Rectal smooth muscle tissue (tissue), 1 donor: ENCODE results near the gene SLC38A6.
"Not testable (repeated sequence)": the region's sequence is repeated elsewhere in the genome, so short reads cannot be mapped to it uniquely, and the experiment has no call there.

ENCODE experiments used
- H3K27ac ChIP-seq: one replicate; pipeline ENCODE4 v1.7.0; 2013; ENCODE audit warnings: low read depth, low read length, inconsistent platforms
- H3K27me3 ChIP-seq: one replicate; pipeline ENCODE4 v1.7.0; 2013; ENCODE audit warnings: low read length; ENCODE audit not compliant: control insufficient read depth, insufficient read depth
- H3K36me3 ChIP-seq: one replicate; pipeline ENCODE4 v1.7.0; 2013; ENCODE audit warnings: low read length; ENCODE audit not compliant: control insufficient read depth, insufficient read depth
- H3K4me1 ChIP-seq: one replicate; pipeline ENCODE4 v1.7.0; 2013; ENCODE audit warnings: low read length; ENCODE audit not compliant: control insufficient read depth, insufficient read depth
- H3K4me3 ChIP-seq: one replicate; pipeline ENCODE4 v1.7.0; 2013; ENCODE audit warnings: low read length
- H3K9ac ChIP-seq: one replicate; pipeline ENCODE4 v1.7.0; 2013; ENCODE audit warnings: low read length

SLC38A6 gene

DNA sequence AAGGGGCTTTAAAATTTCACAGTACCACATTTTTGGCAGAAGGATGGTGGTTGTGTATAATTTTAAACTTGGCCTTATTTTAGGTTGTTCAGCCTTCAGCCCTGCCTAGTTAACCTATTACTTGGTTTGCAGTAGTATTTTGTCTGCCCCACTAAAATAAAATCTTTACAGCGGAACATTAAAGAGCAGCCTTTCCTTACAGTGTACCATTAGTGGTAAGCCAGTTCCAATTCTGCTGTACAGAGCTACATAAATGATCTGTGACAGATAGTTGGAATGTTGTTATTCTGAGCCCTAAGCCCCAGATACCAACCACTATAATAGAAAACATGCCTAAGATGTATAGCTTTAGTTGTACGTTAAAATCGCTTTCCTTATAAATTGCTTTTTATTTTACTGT, 56.2 kb downstream of the SLC38A6 start:
- H3K27ac ChIP-seq = no peak overlapping the region
- no peaks in the 10 kb centered on the region for H3K36me3 ChIP-seq
- H3K27me3 ChIP-seq = no peaks in the 10 kb centered on the region
- H3K4me3 ChIP-seq = no peak overlapping the region
- no peaks in the 10 kb centered on the region for H3K4me1 ChIP-seq
- no peak overlapping the region for H3K9ac ChIP-seq

DNA sequence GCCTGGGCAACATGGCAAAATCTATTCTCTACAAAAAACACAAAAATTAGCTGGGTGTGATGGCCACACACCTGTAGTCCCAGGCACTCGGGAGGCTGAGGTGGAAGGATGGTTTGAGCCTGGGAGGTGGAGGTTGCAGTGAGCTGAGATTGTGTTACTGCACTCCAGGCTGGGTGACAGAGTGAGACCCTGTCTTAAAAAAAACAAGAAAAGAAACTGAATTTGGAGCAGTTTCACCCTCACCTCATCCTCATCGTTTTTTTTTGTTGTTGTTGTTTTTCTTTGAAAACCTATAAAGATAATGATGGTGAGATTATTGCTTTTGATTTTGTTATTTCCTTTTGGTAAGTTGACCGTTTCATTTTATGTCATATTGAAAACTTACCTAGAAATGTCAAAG, 60.7 kb downstream of the SLC38A6 start:
- no peak overlapping the region for H3K9ac ChIP-seq
- no peaks in the 10 kb centered on the region for H3K36me3 ChIP-seq
- H3K4me3 ChIP-seq = no peak overlapping the region
- H3K27me3 ChIP-seq = no peaks in the 10 kb centered on the region
- H3K27ac ChIP-seq = no peak overlapping the region
- H3K4me1 ChIP-seq = no peaks in the 10 kb centered on the region

DNA sequence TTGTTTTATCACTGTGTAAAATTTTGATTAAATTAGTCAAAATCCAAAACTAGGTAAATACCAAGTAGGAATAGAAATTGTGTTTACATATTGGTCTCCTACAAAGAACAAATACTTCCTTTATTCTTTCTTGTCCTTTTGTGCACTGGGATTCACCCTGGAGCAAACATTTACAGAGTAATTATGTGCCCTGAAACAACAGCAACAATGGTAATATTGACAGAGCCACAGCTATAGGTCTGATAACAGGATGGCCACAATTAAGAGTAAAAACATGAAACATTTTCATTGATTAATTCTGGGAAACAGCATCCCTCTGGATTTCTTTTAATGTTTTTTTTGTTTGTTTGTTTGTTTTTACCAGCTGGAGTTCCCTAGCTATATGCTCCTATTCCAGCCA, 61.2 kb downstream of the SLC38A6 start:
- Histone ChIP-seq H3K9ac (no peak overlapping the region), H3K4me1 (no peaks in the 10 kb centered on the region), H3K27me3 (no peaks in the 10 kb centered on the region), H3K27ac (no peak overlapping the region), H3K4me3 (no peak overlapping the region), H3K36me3 (no peaks in the 10 kb centered on the region)

DNA sequence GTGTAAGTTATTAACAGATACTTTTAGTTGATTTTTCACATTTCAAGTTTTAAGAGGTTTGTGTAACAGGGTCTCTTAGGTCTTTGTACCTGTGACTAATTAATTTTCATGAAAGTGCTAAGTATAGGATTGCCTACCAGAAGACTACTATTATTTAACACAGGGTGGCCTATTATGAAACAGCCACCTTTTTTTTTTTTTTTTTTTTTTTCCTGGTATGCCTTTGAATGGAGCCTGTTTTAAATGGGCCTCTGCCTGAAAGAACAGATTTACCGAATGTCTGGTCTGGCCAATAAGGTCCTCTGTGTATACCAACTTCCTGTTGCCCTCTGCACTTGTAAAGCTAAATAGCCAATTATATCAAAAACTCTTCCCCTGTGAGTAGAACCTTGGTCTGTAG, 62.5 kb downstream of the SLC38A6 start:
- Histone ChIP-seq H3K27me3 (no peaks in the 10 kb centered on the region), H3K4me3 (no peak overlapping the region), H3K36me3 (no peaks in the 10 kb centered on the region), H3K27ac (no peak overlapping the region), H3K4me1 (no peaks in the 10 kb centered on the region), H3K9ac (no peak overlapping the region)

DNA sequence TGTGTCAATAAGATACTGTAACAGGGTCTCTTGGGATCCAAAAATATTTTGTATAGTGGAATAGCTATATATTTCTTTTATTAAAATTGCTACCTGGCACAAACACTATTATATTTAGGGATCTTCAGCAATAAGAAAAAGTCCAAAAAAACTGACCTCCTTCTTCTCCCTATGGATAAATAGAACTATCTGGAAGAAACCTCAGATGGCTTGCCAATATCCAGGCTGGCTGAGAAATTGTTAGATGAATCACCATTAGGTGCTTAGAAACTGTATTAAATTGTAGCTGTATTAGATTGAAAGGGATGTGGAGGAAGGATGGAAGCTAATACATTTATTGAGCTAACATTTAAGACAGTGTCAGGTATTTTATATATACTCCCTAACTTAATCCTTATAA, 66.0 kb downstream of the SLC38A6 start:
- no peaks in the 10 kb centered on the region for H3K27me3 ChIP-seq
- H3K36me3 ChIP-seq = no peaks in the 10 kb centered on the region
- no peaks in the 10 kb centered on the region for H3K4me1 ChIP-seq
- H3K9ac ChIP-seq = no peak overlapping the region
- no peak overlapping the region for H3K4me3 ChIP-seq
- H3K27ac ChIP-seq = no peak overlapping the region

DNA sequence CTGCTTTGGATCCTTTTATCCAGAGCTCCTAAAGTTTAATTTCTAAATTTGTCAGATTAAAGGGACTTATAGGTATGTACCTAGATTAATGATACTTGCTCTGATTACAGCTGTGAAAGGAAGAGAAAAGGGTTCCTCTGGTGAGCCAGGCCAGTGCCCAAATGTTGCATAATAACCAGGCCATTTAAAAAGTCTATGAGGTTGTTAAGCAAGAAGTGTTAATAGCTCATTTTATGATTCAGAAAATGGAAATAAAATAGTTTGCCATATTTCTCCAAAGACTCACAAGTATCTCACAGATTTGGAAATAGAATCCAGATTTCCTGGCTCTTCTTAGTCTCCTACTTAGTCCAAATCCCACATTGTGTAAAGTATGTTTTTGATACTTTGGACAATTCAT, 67.6 kb downstream of the SLC38A6 start:
- no peak overlapping the region for H3K27ac ChIP-seq
- no peaks in the 10 kb centered on the region for H3K4me1 ChIP-seq
- no peak overlapping the region for H3K4me3 ChIP-seq
- H3K9ac ChIP-seq = no peak overlapping the region
- H3K36me3 ChIP-seq = no peaks in the 10 kb centered on the region
- H3K27me3 ChIP-seq = no peaks in the 10 kb centered on the region

DNA sequence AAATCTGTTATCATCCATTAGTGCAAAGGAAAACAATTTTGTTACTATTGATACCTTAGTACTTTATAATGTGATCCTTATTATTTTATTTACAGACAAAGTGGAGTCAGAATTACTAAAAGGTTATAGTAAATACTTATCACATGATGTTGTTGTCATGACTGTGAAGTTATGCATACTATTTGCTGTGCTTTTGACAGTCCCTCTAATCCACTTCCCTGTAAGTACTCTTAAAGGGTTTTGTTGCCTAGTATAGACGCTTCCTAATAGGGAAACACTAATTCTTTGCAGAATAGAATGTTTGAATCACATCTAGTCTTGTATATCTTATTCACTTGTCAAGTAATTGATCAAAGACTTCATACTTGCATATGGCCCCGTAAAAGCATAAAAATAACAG, 69.4 kb downstream of the SLC38A6 start:
- Histone ChIP-seq H3K4me1 (no peaks in the 10 kb centered on the region), H3K27me3 (no peaks in the 10 kb centered on the region), H3K4me3 (no peak overlapping the region), H3K27ac (no peak overlapping the region), H3K36me3 (peaks cover 2% of the 10 kb centered on the region), H3K9ac (no peak overlapping the region)

DNA sequence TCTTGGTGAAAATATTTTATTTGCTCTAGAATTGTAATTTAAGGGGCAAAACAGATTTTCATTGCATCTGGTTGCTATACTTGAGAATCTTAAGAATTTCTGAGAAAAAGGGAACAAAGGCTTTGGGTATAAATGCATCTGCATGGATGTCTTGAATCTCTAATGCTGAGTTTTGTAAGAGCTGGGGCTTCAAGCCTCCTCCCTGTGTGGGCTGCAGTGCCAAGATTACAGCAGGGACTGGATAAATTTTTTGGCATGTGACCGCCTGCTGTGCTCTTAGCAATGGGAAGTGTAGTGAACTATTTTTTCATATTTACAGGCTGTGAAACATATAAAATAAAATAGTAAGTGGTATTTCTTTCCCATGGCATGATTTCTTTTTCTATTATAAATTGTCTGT, 70.0 kb downstream of the SLC38A6 start:
- no peak overlapping the region for H3K27ac ChIP-seq

DNA sequence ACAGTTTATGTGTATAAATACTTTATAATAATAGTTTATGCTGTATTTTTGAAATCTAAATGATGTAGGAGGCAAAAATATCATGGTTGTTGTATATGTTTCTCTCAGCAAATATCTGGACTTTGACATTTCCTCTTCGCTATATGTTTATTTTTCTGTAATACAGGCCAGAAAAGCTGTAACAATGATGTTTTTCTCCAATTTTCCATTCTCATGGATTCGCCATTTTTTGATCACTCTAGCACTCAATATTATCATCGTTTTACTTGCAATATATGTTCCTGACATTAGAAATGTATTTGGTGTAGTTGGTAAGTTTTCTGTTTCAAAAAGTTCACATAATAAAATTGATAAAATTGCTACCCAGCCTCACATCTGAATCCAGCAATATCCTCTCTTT, 70.6 kb downstream of the SLC38A6 start:
- Histone ChIP-seq H3K9ac (no peak overlapping the region), H3K36me3 (peaks cover 2% of the 10 kb centered on the region), H3K27me3 (no peaks in the 10 kb centered on the region), H3K27ac (no peak overlapping the region), H3K4me3 (no peak overlapping the region), H3K4me1 (no peaks in the 10 kb centered on the region)

More for the DNA sequence above, 70.0 kb downstream of the SLC38A6 start:
- no peaks in the 10 kb centered on the region for H3K4me1 ChIP-seq
- no peak overlapping the region for H3K4me3 ChIP-seq
- H3K9ac ChIP-seq = no peak overlapping the region
- H3K27me3 ChIP-seq = no peaks in the 10 kb centered on the region
- H3K36me3 ChIP-seq = peaks cover 2% of the 10 kb centered on the region

DNA sequence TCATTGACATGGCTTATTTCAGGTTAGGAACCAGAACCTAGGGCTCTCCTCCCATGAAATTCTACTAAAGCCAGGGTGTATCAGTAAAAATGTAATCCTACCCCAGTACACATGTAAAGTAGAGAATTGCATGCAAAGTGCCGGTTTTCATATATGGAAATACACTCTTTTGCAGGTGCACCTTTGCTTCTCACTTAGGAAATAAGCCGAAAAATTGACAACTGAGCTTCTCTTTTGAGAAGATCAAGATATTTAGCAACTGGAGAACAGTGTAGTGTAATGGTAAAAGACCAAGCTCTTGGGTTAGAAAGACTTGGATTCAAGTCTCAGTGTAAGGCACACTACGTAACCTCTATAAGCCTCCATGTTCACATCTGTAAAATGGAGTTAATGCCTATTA, 82.4 kb downstream of the SLC38A6 start:
- Histone ChIP-seq H3K4me3 (no peak overlapping the region), H3K27ac (no peak overlapping the region), H3K36me3 (no peaks in the 10 kb centered on the region), H3K27me3 (no peaks in the 10 kb centered on the region), H3K4me1 (no peaks in the 10 kb centered on the region), H3K9ac (no peak overlapping the region)

DNA sequence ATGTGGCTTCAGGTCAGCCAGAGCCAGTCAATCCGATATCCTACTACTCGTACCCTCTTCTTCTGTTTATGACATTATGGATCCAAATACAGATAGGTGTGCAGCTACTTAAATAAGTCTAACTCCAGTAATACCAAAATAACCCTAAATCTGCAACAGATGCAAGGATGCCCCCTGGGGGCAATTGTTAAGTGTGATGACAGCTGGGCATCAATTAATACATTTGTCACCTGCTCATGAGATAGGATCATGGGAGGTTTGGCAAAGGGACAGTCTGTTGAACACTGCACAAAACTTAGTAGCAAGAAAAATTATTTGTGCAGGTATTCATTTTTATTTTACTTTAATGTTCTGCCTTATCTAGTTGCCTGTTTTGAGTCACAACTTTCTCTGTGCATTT, 83.2 kb downstream of the SLC38A6 start:
- no peaks in the 10 kb centered on the region for H3K27me3 ChIP-seq
- H3K27ac ChIP-seq = no peak overlapping the region
- H3K4me1 ChIP-seq = no peaks in the 10 kb centered on the region
- H3K4me3 ChIP-seq = no peak overlapping the region
- H3K36me3 ChIP-seq = no peaks in the 10 kb centered on the region
- H3K9ac ChIP-seq = no peak overlapping the region

DNA sequence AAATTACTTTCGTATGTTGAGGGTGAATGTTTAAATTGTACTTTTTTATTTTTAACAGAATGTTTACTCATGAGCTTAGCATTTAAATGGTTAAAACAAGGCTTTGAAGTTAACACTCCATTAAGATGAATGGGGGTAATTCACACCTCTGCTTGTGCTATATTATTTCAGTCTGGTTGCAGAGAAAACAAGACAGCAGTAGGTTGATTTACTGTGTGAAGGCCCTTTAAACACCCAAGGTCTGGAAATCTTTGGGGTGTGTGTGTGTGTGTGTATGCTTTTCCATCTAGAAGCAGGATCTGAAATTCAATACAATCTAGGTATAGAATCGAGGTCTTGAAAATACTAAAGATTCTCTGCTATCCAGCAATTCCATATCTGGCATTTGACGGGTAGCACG, 83.8 kb downstream of the SLC38A6 start:
- H3K4me1 ChIP-seq = no peaks in the 10 kb centered on the region
- H3K4me3 ChIP-seq = no peak overlapping the region

DNA sequence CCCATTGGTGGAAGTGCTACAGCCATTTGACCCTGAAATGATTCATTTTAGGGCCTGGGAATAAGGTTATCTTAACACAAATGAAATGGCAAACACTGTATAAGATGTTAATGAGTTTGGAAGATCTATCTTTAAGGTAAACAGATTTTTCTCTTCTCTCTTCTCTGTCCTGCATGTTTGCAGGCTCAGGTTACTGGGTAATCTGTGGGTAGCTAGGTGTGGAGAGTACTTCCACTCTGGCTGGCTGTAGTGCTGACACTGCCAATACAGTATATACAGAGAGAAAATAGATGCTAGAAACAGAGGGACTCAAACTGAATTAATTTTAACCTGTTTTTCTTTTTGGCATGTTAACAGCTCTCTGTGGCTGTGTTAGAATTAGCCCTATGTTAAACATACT, 84.6 kb downstream of the SLC38A6 start:
- Histone ChIP-seq H3K9ac (no peak overlapping the region), H3K27me3 (no peaks in the 10 kb centered on the region), H3K4me1 (no peaks in the 10 kb centered on the region), H3K4me3 (no peak overlapping the region), H3K27ac (no peak overlapping the region), H3K36me3 (no peaks in the 10 kb centered on the region)

More for the DNA sequence above, 83.8 kb downstream of the SLC38A6 start:
- Histone ChIP-seq H3K36me3 (no peaks in the 10 kb centered on the region), H3K9ac (no peak overlapping the region), H3K27me3 (no peaks in the 10 kb centered on the region), H3K27ac (no peak overlapping the region)

DNA sequence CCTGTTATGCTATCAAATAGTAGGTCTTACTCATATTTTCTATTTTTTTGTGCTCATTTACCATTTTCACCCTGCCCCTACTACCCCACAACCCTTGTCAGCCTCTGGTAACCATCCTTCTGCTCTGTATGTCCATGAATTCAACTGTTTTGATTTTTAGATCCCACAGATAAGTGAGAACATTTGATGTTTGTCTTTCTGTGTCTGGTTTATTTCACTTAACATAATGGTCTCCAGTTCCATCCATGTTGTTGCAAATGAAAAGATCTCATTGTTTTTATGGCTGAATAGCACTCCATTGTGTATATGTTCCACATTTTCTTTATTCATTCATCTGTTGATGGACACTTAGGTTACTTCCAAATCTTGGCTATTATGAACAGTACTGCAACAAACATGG, 91.4 kb downstream of the SLC38A6 start:
- not testable (repeated sequence) for H3K27me3 ChIP-seq, H3K36me3 ChIP-seq, H3K4me3 ChIP-seq, H3K9ac ChIP-seq, H3K27ac ChIP-seq, H3K4me1 ChIP-seq
